WTC11 (cell line): ENCODE results near the gene THAP9.

Experiments used
- CBFB ChIP-seq: sonication (generic); formaldehyde crosslinking; IDR thresholded peaks from 2 replicates; pipeline ENCODE4 v1.8.1; 2022; ENCODE audit warnings: mild to moderate bottlenecking, low read depth, missing genetic modification reagents
- CDX4 ChIP-seq: fragments of 250-450 bp; sonication (Bioruptor Pico); IDR thresholded peaks from 2 replicates; pipeline ENCODE4 v1.9.0; 2021; ENCODE audit warnings: moderate library complexity, mild to moderate bottlenecking, inconsistent platforms, borderline replicate concordance
- CREB1 ChIP-seq: sonication (generic); formaldehyde crosslinking; IDR thresholded peaks from 2 replicates; pipeline ENCODE4 v1.8.0; 2023; ENCODE audit warnings: mild to moderate bottlenecking, missing genetic modification reagents
- CTCF ChIP-seq: fragments of 200-600 bp; IDR thresholded peaks from 2 replicates; pipeline ENCODE4 v1.8.0; 2022; ENCODE audit warnings: antibody characterized with exemption
- E2F4 ChIP-seq: sonication (generic); formaldehyde crosslinking; IDR thresholded peaks from 2 replicates; pipeline ENCODE4 v1.8.1; 2022; ENCODE audit warnings: low read depth, mild to moderate bottlenecking, moderate library complexity, missing genetic modification reagents, borderline replicate concordance
- FOXK1 ChIP-seq: sonication (generic); formaldehyde crosslinking; IDR thresholded peaks from 2 replicates; pipeline ENCODE4 v1.8.0; 2022; ENCODE audit warnings: mild to moderate bottlenecking, moderate library complexity, missing genetic modification reagents
- HMGA2 ChIP-seq: fragments of 250-450 bp; sonication (Bioruptor Pico); IDR thresholded peaks from 2 replicates; pipeline ENCODE4 v1.4.0; 2021; ENCODE audit warnings: mild to moderate bottlenecking, moderate library complexity
- HMGXB4 ChIP-seq: sonication (generic); formaldehyde crosslinking; IDR thresholded peaks from 2 replicates; pipeline ENCODE4 v1.8.1; 2023; ENCODE audit warnings: mild to moderate bottlenecking, moderate library complexity, missing genetic modification reagents
- MAX ChIP-seq: sonication (generic); formaldehyde crosslinking; IDR thresholded peaks from 2 replicates; pipeline ENCODE4 v1.8.0; 2022; ENCODE audit warnings: mild to moderate bottlenecking, missing genetic modification reagents
- MYBL2 ChIP-seq: sonication (generic); formaldehyde crosslinking; IDR thresholded peaks from 2 replicates; pipeline ENCODE4 v1.8.1; 2023; ENCODE audit warnings: mild to moderate bottlenecking, moderate library complexity, missing genetic modification reagents
- NR3C1 ChIP-seq: sonication (generic); formaldehyde crosslinking; conservative IDR thresholded peaks from 2 replicates; pipeline ENCODE4 v1.8.1; 2023; ENCODE audit warnings: low read depth, mild to moderate bottlenecking, missing genetic modification reagents
- PRDM15 ChIP-seq: sonication (generic); formaldehyde crosslinking; IDR thresholded peaks from 2 replicates; pipeline ENCODE4 v1.8.0; 2022; ENCODE audit warnings: missing genetic modification reagents
- TEAD4 ChIP-seq: sonication (generic); formaldehyde crosslinking; IDR thresholded peaks from 2 replicates; pipeline ENCODE4 v1.8.0; 2022; ENCODE audit warnings: mild to moderate bottlenecking, missing genetic modification reagents
- ZNF263 ChIP-seq: sonication (generic); formaldehyde crosslinking; IDR thresholded peaks from 2 replicates; pipeline ENCODE4 v1.8.1; 2022; ENCODE audit warnings: low read depth, mild to moderate bottlenecking, moderate library complexity, missing genetic modification reagents

- TF ChIP-seq CTCF (no peak), NR3C1 (CRISPR knock-in tag) (no peak), HMGXB4 (CRISPR knock-in tag) (no peak), HMGA2 (no peak), CDX4 (CRISPR knock-in tag) (no peak), CREB1 (CRISPR knock-in tag) (no peak), E2F4 (CRISPR knock-in tag) (no peak), PRDM15 (CRISPR knock-in tag) (no peak), FOXK1 (CRISPR knock-in tag) (no peak), MAX (no peak), CBFB (no peak), ZNF263 (CRISPR knock-in tag) (no peak), TEAD4 (CRISPR knock-in tag) (no peak), MYBL2 (no peak)
These were observed 3.2 kb downstream of the THAP9 start for GRCh38 chr4:82903737-82904136.
